Epidermal melanocyte (primary cell): ENCODE results near the gene MAPKAPK5.
"Not testable (repeated sequence)": the region's sequence is repeated elsewhere in the genome, so short reads cannot be mapped to it uniquely, and the experiment has no call there.

Experiments used
- DNase-seq: peaks from one replicate; pipeline ENCODE4 v3.0.0; 2011; ENCODE audit warnings: low spot score; ENCODE audit not compliant: insufficient read length

Gene MAPKAPK5

GRCh38 chr12:111886662-111887545 lies 44.9 kb downstream of the MAPKAPK5 start:
- no peak for DNase-seq

GRCh38 chr12:111887926-111888745 lies 46.1 kb downstream of the MAPKAPK5 start:
- DNase-seq = no peak

- DNase-seq = no peak
Observed at GRCh38 chr12:111893287-111893686, 51.3 kb downstream of the MAPKAPK5 start.

GRCh38 chr12:111894556-111894955 lies 52.5 kb downstream of the MAPKAPK5 start:
- DNase-seq = no peak

GRCh38 chr12:111901182-111901581 lies 59.2 kb downstream of the MAPKAPK5 start:
- DNase-seq = no peak

GRCh38 chr12:111904446-111904975 lies 62.5 kb downstream of the MAPKAPK5 start:
- DNase-seq = no peak

- DNase-seq = no peak
Observed at GRCh38 chr12:111905502-111905901, 63.5 kb downstream of the MAPKAPK5 start.

GRCh38 chr12:111907740-111908139 lies 65.7 kb downstream of the MAPKAPK5 start:
- DNase-seq = no peak

- no peak for DNase-seq
Observed at GRCh38 chr12:111925171-111925570, 83.1 kb downstream of the MAPKAPK5 start.

- no peak for DNase-seq
Observed at GRCh38 chr12:111926631-111927030, 84.6 kb downstream of the MAPKAPK5 start.

- DNase-seq = no peak
Observed at GRCh38 chr12:111927346-111927745, 85.3 kb downstream of the MAPKAPK5 start.

GRCh38 chr12:111932241-111932640 lies 90.2 kb downstream of the MAPKAPK5 start:
- DNase-seq = no peak

- DNase-seq = no peak
Observed at GRCh38 chr12:111936869-111937268, 94.8 kb downstream of the MAPKAPK5 start.

- no peak for DNase-seq
Observed at GRCh38 chr12:111937429-111937828, 95.4 kb downstream of the MAPKAPK5 start.

GRCh38 chr12:111942557-111942956 lies 100.5 kb downstream of the MAPKAPK5 start:
- DNase-seq = no peak

GRCh38 chr12:111943929-111944328 lies 101.9 kb downstream of the MAPKAPK5 start:
- no peak for DNase-seq

- not testable (repeated sequence) for DNase-seq
Observed at GRCh38 chr12:111950961-111951676, 109.1 kb downstream of the MAPKAPK5 start.
